HepG2 (cell line): Measurements from ENCODE around the gene EDN3. TPM values are rescaled to one million over a fixed set of nuclear protein-coding genes. Genes with fewer than 3 reads are reported as not detected.

Experiments used
- ATAC-seq: fragments of 200-7000 bp; cut with Tn5 transposase; 3 replicates; pipeline ENCODE4 v1.9.1; 2020; ENCODE audit warnings: mild to moderate bottlenecking, moderate library complexity
- BruUV-seq: library from RNA; stranded (reverse); fragments of 400-500 nt; replicated peaks from 2 replicates; lab custom pipeline; 2021; lab: Mats Ljungman, UMichigan
- CTCF ChIA-PET: fragments of 300-600 bp; formaldehyde crosslinking; extraction: SDS; loops from one replicate; lab custom pipeline; 2021; ENCODE audit warnings: low total read pairs, inconsistent platforms, low intra/inter-chr PET ratio; lab: Yijun Ruan, JAX
- POLR2A ChIA-PET: fragments of 350-600 bp; sonication (Branson Sonifier 250); formaldehyde crosslinking; loops from one replicate; lab custom pipeline; 2020; ENCODE audit warnings: antibody characterized with exemption, inconsistent platforms; lab: Yijun Ruan, JAX
- DNase-seq: peaks from one replicate; pipeline ENCODE4 v3.0.0-alpha.2; 2015; ENCODE audit warnings: low spot score
- FAIRE-seq: peaks from 3 replicates; lab custom pipeline; 2011; peaks lifted over from hg19 to GRCh38; lab: Jason Lieb, UNC
- H2AFZ ChIP-seq: one replicate; pipeline ENCODE4 v1.6.1; 2011; ENCODE audit warnings: low read length, inconsistent platforms
- H3K27ac ChIP-seq: fragments of 300-600 bp; 3 replicates; pipeline ENCODE4 v1.8.0; 2011; ENCODE audit warnings: mixed run types, mild to moderate bottlenecking, mixed read lengths, low read length, inconsistent platforms; ENCODE audit not compliant: insufficient read depth; ENCODE audit errors: extremely low read length
- H3K27me3 ChIP-seq, 2 experiments: fragments of 200-600 bp in 1 of 2; 2 replicates in 1 of 2; 3 replicates in 1 of 2; pipeline versions ENCODE4 v1.6.0 to v1.8.0; 2011; ENCODE audit warnings: low read length in 2 of 2, mild to moderate bottlenecking in 2 of 2, moderate library complexity in 2 of 2, inconsistent platforms in 1 of 2; ENCODE audit not compliant: insufficient read depth in 2 of 2, control insufficient read depth in 1 of 2
- H3K36me3 ChIP-seq, 2 experiments: fragments of 200-600 bp in 1 of 2; replicated peaks in 1 of 2; 2 replicates in 1 of 2; 3 replicates in 1 of 2; pipeline versions ENCODE4 v1.5.1 to v1.8.0; 2011; ENCODE audit warnings: low read length in 2 of 2, inconsistent platforms in 1 of 2; ENCODE audit not compliant: insufficient read depth in 2 of 2, control insufficient read depth in 1 of 2
- H3K4me1 ChIP-seq: 2 replicates; pipeline ENCODE4 v1.5.1; 2012; ENCODE audit warnings: low read length, inconsistent platforms; ENCODE audit not compliant: insufficient read depth
- H3K4me2 ChIP-seq: 2 replicates; pipeline ENCODE4 v1.6.0; 2011; ENCODE audit warnings: low read depth, low read length, inconsistent platforms
- H3K4me3 ChIP-seq, 3 experiments: fragments of 200-600 bp in 1 of 3; sonication (generic), shearing (Covaris generic) in 1 of 3; replicated peaks in 1 of 3; 2 replicates each; pipeline ENCODE4 v1.5.1; 2011 to 2016; ENCODE audit warnings: low read length in 3 of 3, inconsistent platforms in 2 of 3, low read depth in 2 of 3, mild to moderate bottlenecking in 2 of 3, control low read depth in 1 of 3, mixed read lengths in 1 of 3; ENCODE audit not compliant: insufficient read depth in 1 of 3
- H3K79me2 ChIP-seq: one replicate; pipeline ENCODE4 v1.6.1; 2011; ENCODE audit warnings: low read length, inconsistent platforms; ENCODE audit not compliant: insufficient read depth
- H3K9ac ChIP-seq: 2 replicates; pipeline ENCODE4 v1.6.0; 2011; ENCODE audit warnings: mild to moderate bottlenecking, low read depth, low read length, inconsistent platforms; ENCODE audit not compliant: insufficient read depth
- H3K9me3 ChIP-seq: 2 replicates; pipeline ENCODE4 v1.5.1; 2012; ENCODE audit warnings: mild to moderate bottlenecking, low read length
- H4K20me1 ChIP-seq: 2 replicates; pipeline ENCODE4 v1.6.0; 2011; ENCODE audit warnings: inconsistent platforms, mild to moderate bottlenecking, low read length, moderate library complexity; ENCODE audit not compliant: insufficient read depth
- HNRNPUL1 ChIP-seq: fragments of 200-400 bp; formaldehyde crosslinking; IDR thresholded peaks from 2 replicates; pipeline ENCODE4 v1.6.1; 2017; ENCODE audit warnings: low read depth, mild to moderate bottlenecking, low read length, moderate library complexity
- SCMH1 ChIP-seq: sonication (generic); formaldehyde crosslinking; IDR thresholded peaks from 2 replicates; pipeline ENCODE4 v1.9.0; 2021; ENCODE audit warnings: missing genetic modification reagents, mild to moderate bottlenecking, borderline replicate concordance
- TRIM24 ChIP-seq: sonication (generic); formaldehyde crosslinking; IDR thresholded peaks from 2 replicates; pipeline ENCODE4 v1.8.0; 2022; ENCODE audit warnings: mild to moderate bottlenecking, missing genetic modification reagents
- ZNF788 ChIP-seq: sonication (generic); formaldehyde crosslinking; IDR thresholded peaks from 2 replicates; pipeline ENCODE4 v1.5.0; 2020; ENCODE audit warnings: mild to moderate bottlenecking, missing genetic modification reagents, borderline replicate concordance
- WGBS: methylation state at CpG from one replicate; pipeline ENCODE4 v1.1.6; 2017; ENCODE audit warnings: low lambda C conversion rate; 5-methylcytosine and 5-hydroxymethylcytosine counted together
- in situ Hi-C: cut with HindIII; loops from 2 replicates; pipeline ENCODE4 v1.10.0; 2017; ENCODE audit warnings: low pct_unique_long_range_greater_than_20kb; ENCODE audit not compliant: extremely low pct_ligation_motif_present
- intact Hi-C: fragments of 100-400 bp; cut with micrococcal nuclease; formaldehyde crosslinking; loops from one replicate; pipeline ENCODE4 v1.10.0; 2022; ENCODE audit not compliant: unreplicated experiment
- polyA plus RNA-seq, 8 experiments: library from polyadenylated mRNA; depleted of rRNA in 3 of 8; stranded (reverse) in 7 of 8; unstranded in 1 of 8; fragments of >200 nt; fragmentation: Illumina TruSeq in 4 of 8; extraction: Trizol in 4 of 8; gene quantifications; 2 replicates each; pipeline versions ENCODE4 v1.2.1 to v1.2.3, GENCODE V29; 2011 to 2016; ENCODE audit warnings: low read depth in 4 of 8, missing spikeins in 1 of 8, mixed read lengths in 1 of 8; ENCODE audit not compliant: insufficient read depth in 1 of 8
- total RNA-seq, 5 experiments: library from RNA; depleted of rRNA; stranded (reverse); fragments of >200 nt; fragmentation: Illumina TruSeq; extraction: Trizol; gene quantifications; 2 replicates each; pipeline ENCODE4 v1.2.3, GENCODE V29; 2016; ENCODE audit warnings: low read depth in 1 of 5
- TF ChIP-seq, protein P1 (sequence below): sonication (generic); IDR thresholded peaks from 2 replicates; pipeline ENCODE4 v1.6.1; 2016; ENCODE audit warnings: low read depth, borderline replicate concordance
- TF ChIP-seq, protein P2 (sequence below): sonication (generic); formaldehyde crosslinking; IDR thresholded peaks from 2 replicates; pipeline ENCODE4 v1.4.0; 2020; ENCODE audit warnings: missing genetic modification reagents
- TF ChIP-seq, protein P3 (sequence below): sonication (generic); formaldehyde crosslinking; IDR thresholded peaks from 2 replicates; pipeline ENCODE4 v1.4.0; 2020; ENCODE audit warnings: mild to moderate bottlenecking, missing genetic modification reagents

EDN3 gene
- total and polyA plus RNA-seq, 2 of the 13 experiments (the other 11 are each of a cell fraction or from before 2014, with no cell fraction given), result not detected

DNA sequence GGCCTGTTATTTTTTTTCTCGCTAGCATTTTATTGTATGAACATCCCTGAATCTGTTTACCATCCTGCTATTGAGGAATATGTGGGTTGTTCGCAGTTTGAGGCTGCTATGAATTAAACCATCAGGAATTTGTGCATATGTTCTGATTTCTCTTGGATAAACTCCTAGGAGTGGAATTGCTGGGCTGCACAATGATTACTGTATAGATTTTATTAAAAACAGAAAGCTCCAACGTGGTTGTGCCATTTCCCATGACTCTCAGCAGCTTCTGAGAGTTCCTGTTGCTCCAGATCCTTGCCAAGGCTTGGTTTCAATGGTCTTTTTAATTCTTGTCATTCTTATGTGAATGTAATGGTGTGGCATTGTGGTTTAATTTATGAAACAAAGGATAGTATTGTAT is 75.1 kb downstream of the EDN3 start:
- no peak for DNase-seq

More for the DNA sequence above, 75.1 kb downstream of the EDN3 start:
- Histone ChIP-seq H3K36me3 (no peaks in the 10 kb centered on the region), H3K4me3 (no peak overlapping the region), H3K27me3 (peaks cover 2 to 16% of the 10 kb centered on the region in 2 experiments; a peak in 3 of 5 replicates), H4K20me1 (no peaks in the 10 kb centered on the region), H3K27ac (no peak overlapping the region), H3K9ac (no peak overlapping the region), H3K79me2 (no peaks in the 10 kb centered on the region), H3K9me3 (no peaks in the 10 kb centered on the region), H2AFZ (no peak overlapping the region), H3K4me2 (no peak overlapping the region), H3K4me1 (no peaks in the 10 kb centered on the region)
- WGBS, result 3% methylated on average over 3 of the region's 3 CpGs
- ChIA-PET CTCF (no interaction called here), POLR2A (no interaction called here)
- in situ Hi-C loops (no loop called here), intact Hi-C loops (no loop called here)
- BruUV-seq, result no TSS peak
- TF ChIP-seq TRIM24 (no peak), SCMH1 (no peak), ZNF788 (CRISPR knock-in tag) (no peak), HNRNPUL1 (no peak)
- TF ChIP-seq, protein P1, sequence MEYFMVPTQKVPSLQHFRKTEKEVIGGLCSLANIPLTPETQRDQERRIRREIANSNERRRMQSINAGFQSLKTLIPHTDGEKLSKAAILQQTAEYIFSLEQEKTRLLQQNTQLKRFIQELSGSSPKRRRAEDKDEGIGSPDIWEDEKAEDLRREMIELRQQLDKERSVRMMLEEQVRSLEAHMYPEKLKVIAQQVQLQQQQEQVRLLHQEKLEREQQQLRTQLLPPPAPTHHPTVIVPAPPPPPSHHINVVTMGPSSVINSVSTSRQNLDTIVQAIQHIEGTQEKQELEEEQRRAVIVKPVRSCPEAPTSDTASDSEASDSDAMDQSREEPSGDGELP, result no peak
- TF ChIP-seq, protein P2, sequence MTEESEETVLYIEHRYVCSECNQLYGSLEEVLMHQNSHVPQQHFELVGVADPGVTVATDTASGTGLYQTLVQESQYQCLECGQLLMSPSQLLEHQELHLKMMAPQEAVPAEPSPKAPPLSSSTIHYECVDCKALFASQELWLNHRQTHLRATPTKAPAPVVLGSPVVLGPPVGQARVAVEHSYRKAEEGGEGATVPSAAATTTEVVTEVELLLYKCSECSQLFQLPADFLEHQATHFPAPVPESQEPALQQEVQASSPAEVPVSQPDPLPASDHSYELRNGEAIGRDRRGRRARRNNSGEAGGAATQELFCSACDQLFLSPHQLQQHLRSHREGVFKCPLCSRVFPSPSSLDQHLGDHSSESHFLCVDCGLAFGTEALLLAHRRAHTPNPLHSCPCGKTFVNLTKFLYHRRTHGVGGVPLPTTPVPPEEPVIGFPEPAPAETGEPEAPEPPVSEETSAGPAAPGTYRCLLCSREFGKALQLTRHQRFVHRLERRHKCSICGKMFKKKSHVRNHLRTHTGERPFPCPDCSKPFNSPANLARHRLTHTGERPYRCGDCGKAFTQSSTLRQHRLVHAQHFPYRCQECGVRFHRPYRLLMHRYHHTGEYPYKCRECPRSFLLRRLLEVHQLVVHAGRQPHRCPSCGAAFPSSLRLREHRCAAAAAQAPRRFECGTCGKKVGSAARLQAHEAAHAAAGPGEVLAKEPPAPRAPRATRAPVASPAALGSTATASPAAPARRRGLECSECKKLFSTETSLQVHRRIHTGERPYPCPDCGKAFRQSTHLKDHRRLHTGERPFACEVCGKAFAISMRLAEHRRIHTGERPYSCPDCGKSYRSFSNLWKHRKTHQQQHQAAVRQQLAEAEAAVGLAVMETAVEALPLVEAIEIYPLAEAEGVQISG (CRISPR knock-in tag), result no peak
- TF ChIP-seq, protein P3, sequence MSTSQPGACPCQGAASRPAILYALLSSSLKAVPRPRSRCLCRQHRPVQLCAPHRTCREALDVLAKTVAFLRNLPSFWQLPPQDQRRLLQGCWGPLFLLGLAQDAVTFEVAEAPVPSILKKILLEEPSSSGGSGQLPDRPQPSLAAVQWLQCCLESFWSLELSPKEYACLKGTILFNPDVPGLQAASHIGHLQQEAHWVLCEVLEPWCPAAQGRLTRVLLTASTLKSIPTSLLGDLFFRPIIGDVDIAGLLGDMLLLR (CRISPR knock-in tag), result no peak
- ATAC-seq, result no peak
- no peak for FAIRE-seq

Other genes starting within 250 kb of the EDN3 start
- gene ZNF831, start 136.8 kb upstream of the EDN3 start, total RNA-seq (2016; rRNA removed; fragmentation: Illumina TruSeq; extraction: Trizol), result not detected in 2 replicates
- gene ZNF831, start 136.8 kb upstream of the EDN3 start, polyA plus RNA-seq (2011; rRNA removed), result not detected in 2 replicates